HG02970 (cell line): ENCODE results near the gene SPRTN.

Experiments
- ATAC-seq: cut with Tn5 transposase; IDR thresholded peaks from one replicate; pipeline ENCODE4 v1.9.1; 2021; ENCODE audit warnings: mild to moderate bottlenecking, moderate library complexity, moderate number of reproducible peaks; ENCODE audit not compliant: unreplicated experiment, low FRiP score

SPRTN gene

DNA sequence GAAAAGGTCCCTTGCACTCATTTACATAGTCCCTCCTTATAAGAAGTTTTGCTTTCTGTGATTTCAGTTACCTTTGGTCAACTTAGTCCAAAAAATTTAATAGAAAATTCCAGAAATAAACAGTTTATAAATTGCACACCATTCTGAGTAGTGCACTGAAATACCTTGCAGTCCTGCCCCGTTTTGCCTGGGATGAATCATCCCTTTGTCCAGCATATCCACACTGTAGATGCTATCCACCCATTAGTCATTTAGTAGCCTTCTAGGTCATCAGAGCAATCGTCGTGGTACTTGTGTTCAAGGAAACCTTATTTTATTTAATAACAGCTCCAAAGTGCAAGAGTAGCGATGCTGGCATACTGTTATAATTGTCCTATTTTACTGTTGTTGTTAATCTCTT, 38.0 kb downstream of the SPRTN start:
- no peak for ATAC-seq

DNA sequence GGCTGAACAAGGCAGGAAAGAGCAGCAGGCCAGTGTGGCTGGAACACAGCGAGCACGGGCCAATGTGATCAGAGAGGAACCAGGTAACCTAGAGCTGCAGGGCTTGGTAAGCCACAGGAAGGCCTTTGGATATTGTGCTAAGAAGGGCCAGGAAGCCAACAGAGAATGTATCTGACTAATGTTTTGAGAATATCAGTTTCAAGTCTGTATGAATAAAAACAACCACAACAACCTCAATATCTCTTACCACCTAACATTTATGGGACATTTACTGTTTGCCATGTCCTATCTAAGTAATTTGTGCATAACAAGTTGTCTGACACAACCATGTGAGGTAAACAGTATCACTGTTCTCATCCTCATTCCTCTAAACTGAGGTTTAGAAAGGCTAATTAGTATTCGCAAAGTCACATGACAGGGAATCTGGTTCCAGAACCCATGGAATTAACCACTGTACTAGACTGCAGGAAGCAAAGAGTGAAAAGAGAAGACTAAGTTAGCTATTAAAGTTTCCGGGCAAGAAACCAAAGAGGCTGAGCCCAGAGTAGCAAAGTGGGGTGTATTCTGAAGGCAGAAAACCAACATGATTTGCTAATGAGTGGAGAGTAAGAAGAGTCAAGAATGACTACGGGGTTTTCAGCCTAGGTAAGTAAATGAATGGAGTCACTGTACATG, 38.9 kb downstream of the SPRTN start:
- ATAC-seq: no peak

DNA sequence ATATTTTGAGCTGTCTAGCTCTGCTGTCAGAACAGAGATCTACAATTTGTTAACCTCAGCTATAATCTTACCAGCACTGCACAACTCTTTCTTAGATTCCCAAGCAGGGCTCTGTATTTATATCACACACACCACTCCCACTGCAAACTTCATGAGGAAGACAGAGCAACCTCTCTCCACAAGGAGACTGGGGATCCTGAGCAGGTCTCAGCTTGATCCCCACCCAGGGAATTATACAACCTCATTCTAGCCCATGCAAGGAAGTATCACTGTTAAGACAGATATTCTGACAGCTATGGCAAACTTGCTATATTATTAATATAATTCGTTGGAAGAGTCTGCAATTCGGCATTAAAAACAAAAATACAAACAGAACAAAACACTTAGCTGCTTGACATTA, 43.6 kb downstream of the SPRTN start:
- ATAC-seq: no peak

DNA sequence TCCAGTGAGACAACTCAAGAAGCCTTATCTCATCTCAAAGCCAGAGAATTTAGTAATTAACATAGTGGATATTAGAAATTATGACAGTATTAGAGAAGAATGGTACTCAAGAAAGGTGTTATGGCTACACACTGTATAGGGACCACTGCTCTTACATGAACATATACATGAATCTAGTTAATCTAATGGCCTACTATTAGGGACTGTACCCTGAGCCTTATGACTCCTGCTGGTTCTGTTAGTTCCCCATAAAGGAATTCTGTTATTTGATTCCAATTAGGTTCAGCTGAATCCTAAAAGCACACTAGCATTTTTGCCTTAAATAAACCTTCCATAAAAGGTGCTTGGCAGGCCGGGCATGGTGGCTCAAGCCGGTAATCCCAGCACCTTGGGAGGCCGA, 44.3 kb downstream of the SPRTN start:
- no peak for ATAC-seq

DNA sequence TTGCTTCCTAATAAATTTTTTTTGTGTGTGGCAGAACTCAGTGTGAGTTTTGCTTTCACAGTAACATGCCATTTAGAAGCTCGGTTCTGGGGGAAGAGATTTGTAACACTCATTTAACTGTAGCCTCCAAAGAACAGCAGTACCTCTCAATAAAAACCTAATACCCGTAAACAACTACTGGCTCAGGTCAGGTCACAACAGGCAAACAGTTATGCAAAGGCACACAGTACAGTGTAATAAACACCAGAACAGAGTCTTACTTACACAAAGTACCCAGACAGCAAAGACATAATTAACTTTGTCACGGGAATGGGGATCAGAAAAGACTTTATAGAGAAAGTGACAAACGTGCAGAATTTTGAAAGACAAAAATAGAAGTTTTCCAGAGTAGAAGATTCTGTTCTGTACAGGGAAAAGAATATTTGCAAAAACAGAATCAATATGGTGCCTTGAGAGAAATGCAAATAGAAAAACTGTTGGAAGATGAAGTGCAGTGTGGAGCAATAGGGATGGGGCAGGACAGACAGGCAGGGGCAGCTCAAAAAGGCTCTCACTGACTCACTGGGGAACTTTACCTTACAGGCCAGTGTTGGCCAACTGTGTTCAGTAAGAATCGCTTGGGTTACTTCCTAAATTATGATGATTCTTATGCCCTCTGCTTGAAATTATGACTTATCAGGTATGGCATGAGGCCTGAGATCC, 45.2 kb downstream of the SPRTN start:
- no peak for ATAC-seq

DNA sequence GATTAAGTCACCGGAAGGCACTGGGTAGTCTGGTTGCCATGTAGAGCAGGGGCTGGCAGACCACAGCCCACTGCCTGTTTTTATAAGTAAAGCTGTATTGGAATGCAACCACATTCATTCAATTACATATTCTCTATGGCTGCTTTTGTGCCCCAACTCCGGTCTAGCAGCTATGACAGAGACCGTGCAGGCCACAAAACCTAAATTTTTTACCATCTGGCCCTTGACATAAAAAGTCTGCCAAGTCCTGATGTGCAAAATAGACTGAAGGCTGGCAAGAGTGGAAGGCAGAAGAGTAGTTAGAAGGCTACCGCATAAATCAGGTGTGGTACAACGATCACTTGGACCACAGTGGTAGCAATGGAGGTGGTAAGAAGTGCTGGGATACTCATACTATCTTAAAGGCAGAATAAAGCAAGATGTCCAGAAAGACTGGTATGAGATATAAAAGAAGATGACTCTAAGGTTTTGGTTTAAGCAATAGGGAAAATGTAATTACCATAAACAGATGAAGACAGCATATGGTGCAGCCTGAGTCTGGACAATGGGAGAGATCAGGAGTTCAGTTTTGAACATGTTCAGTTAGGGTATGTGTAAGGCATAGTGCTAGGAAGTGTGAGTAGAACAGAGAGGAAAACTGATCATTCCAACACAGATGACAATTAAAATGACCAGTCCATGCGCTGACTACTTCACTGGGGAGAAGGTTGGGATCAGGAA, 46.8 kb downstream of the SPRTN start:
- no peak for ATAC-seq

DNA sequence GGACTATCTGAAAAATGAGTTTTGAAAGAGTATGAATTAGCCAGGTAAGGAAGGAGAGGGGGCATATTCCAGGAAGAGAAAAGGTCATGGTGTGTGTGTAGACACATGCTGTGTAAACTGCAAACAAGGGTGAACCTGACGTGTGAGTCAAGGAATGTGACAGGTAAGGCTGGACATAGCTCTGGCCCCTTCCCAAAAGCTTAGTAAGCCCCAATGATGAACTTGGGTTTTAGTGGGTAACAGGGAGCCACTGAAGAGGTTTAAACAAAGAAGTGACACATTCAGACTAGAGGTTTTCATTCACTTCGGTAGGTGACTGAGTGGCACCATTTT, 47.3 kb downstream of the SPRTN start:
- no peak for ATAC-seq

DNA sequence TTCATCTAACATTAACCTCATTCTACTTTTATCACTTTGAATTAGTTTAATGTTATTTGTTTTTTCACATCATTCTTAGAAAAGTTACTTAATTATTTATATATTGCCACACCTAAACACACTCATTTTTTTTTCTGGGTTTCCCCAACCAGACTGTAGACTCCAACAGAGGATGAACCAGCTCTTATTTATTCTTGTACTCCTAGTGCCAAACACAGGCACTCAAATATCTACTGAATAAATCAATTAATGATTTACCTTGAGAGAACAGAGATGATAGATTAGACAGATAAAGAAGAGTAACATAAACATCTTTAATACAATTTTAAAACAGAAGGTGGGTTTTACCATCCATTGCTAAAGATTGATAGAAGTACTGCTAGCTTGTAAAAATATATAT, 48.4 kb downstream of the SPRTN start:
- no peak for ATAC-seq

DNA sequence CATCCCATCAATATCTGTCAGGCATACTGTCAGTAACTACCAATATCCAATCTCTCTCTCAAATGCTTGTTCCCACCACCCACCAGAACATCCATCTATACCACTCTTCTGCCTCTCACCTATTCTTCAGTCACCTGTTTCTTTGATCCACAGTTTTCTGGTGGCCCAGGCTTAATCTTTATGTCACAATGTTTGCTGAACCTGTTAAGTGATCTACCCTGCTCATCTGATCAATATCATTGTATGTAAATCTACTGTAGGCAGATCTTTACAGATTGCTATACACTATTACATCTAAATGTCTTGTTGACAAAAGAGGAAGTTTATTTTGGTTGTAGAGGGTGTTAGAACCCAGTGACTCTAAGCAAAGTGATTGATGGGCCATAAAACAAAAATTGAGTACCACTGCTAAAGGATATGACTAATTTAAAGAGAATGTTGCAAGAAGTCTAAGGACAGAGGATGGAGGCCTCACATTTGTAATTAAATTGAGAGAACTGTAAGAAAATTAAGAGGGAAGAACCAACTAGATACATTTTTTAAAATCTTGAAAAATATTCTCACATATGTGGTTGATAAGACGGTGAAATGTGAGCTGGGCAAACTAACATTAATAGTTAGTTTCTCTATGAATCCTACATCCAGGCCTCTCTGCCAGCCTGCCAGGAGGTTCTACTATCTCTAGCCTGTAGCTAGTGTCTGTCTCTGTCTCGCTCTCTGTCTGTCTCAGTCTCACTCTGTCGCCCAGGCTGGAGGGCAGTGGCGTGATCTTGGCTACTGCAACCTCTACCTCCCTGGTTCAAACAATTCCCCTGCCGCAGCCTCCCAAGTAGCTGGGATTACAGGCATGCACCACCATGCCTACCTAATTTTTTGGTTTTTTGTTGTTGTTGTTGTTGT, 49.9 kb downstream of the SPRTN start:
- ATAC-seq: no peak

DNA sequence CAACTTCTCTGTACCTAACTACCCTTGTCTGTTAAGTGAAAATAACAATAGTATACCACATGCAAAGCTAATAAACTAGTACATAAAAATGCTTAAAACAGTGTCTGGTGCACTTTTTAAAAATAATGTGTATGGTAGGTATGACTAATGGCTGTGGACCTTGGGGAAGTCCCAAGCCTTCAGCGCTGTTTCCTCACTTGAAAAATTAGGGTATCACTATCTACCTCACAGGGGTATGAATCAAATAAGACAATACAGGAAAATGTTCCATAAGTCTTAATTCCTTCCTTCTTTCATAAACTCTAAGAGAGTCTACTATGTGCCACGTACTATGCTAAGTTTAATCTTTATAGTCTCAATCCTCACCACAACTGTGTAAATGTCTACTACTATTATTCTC, 52.0 kb downstream of the SPRTN start:
- ATAC-seq: no peak

DNA sequence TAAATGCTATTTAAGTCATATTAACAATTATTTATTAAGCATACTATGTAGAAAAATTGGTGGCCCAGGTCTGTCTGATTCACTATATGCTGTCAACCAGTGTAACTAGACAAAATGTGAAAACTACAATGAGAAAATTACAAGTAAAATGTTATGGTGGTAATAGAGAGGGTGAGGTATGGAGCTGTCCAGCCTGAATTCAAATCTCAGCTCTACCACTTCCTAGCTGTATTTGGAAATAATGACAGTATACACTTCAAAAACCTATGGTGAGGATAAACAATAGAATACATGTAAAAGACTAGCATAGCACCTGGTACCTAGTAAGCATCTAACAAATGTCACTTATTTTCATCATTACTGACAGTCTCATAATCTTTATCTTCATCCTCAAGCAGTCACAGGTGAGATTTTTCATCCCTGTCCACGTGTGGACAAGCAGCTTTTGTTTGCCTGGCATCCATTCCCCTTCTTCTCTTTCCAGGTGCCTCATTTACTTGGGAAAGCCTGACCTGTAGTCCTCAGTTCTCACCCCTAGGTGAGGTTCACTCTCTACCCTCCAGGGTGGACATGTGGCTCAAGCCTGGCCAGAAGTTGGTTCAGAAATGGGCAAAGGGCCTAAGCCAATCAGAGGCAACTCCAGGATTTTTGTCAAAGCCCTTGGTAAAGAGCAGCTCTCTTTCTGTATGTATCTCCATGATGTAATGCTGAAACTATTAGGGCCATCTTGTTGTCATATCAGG, 54.5 kb downstream of the SPRTN start:
- no peak for ATAC-seq

DNA sequence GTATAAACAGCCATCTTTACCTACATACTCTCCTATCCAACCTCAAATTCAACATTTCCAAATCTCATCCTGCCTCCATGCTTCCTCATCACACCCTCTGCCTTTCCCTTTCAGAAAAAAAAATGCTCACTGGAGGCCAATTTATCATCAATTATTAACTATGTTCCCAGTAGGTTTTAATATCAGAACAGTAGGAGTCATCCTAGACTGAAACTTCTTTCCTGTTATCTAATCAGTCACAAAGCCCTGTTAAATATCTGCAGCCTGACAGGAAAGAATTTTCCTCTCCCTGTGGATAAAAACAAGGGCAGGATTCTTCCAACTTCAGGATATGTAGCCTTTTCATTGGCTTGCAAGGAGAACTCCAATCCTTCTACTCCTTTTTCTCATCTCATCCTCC, 55.6 kb downstream of the SPRTN start:
- no peak for ATAC-seq

DNA sequence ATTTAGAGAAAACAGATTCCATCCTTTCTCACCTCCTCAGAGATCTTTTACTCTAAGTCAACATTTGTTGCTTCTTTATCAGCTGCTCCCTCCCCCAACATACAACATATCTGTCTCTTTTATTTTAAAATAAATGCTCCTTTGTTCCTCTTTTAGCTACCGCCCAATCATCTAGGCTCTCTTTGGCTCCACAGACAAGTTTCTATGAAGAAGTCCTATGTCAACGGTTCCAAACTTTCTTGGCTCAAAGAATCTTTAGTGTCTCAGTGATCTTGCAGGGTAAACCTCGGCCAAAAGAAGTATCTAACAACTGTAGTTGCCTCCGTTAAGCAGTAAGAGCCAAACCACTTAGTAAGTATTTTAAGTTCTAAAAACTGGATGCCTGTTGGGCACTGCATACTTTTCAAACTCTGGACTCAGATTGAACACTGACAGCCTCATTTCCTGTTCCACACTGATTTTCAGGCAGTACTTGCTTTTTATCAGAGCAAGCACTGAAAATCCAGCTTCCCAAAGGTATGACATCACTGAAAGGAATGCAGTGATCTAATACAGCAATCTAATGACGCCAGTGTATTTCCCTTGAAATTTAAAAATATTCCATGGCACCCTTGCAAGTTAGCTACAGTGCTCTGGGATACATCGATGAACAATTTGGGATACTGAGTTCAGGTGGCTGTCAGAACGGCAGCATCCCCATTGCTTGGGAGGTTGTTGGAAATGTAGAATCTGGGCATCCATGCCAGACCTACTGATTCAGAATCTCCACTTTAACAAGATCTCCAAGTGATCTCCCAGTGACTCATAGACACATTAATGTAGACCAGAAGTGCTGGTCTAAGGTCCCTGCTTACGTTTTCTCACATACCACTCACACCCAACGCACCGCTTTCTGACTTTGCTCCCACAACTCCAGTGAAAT, 57.2 kb downstream of the SPRTN start:
- no peak for ATAC-seq

DNA sequence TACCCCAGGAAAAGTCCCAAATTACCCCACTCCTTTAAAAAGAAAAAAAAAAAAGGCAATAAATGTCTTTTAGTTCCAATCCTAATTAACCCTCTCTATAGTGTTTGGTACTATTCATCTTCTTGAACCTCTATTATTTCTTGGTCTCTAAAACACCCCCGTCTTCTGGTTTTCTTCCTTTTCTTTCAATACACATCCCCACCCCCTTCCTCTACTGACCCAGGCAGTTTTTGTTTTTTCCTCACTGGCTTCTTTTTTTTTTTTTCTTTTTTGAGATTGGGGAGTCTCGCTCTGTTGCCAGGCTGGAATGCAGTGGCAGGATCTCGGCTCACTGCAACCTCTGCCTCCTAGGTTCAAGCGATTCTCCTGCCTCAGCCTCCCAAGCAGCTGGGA, 57.9 kb downstream of the SPRTN start:
- ATAC-seq: no peak

DNA sequence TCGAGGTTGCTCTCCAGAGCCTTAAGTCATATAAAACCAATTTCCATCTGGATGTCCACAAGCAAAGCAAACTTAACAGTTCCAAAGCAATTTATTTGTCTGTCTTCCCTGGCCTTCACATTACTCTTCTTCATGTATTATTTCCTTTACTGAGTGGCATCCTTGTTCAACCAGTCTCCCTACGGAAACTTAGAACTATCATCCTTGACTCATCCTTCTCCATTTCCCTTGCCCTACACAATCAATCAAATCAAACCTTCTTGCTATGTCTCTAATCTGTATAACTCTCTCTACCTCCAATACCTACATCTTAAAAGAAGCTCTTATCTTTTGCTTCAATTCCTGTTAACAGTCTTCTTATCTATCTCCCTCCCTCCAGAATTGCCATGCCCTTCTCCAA, 58.5 kb downstream of the SPRTN start:
- no peak for ATAC-seq

DNA sequence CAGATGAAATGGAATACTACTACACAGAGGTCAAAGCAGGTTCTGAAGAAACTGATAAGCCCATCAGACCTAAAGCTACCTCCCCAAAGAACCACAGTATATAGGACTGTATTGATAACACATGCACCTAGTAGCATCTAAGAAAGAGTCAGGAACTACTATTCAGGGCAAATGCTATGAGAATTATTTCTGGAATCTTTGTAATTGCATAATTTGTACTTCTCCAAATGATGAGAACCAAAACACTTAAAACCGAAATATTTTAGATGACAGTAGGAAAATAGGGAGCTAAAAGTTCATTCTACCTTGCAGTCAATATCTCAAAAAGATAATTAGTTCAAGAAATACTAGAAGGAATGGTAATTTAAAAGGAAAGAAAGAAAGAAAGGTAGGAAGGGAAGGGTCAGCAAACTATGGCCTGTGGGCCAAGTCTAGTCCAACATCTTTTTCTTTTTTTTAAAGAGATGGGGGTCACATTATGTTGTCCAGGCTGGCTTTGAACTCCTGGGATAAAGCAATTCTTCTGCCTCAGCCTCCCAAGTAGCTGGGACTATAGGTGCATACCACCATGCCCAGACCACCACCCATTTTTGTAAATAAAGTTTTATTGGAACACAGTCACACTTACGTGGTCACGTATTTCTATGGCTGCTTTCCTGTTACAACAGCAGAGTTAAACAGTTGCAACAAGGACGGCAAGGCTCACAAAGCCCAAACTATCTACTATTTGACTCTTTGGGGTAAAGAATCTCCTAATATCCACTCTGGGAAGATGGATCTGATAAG, 60.0 kb downstream of the SPRTN start:
- no peak for ATAC-seq

DNA sequence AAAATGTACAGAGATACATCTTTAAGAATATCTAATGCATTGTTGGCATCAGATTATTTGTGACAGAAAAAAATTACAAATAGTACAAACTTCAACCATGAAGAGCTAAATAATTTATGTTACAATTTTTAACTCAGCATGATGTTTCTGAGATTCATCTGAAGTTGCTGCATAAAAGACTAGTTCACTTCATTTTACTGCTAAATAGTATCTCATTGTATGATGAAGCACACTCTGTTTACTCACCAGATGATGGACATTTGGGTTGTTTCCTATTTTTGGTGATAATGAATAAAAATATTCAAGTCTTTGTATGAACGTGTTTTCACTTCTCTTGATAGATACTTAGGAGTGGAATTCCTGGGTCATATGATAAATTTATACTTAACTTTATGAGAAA, 63.4 kb downstream of the SPRTN start:
- no peak for ATAC-seq

DNA sequence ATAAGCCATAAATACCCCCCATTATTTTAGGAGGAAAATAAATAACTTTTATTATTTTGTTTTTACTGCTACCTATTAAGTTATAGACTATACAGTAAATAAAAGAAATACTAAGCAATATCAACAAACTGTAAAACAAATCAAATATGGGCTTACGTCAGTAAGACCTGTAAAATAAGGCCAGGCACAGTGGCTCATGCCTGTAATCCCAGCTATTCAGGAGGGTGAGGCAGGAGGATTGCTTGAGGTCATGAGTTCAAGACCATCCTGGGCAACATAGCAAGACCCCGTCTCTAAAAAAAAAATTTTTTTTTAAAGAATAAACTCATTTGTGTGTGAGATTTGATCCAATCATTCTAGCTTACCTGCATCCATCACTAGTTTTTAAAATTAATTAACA, 66.2 kb downstream of the SPRTN start:
- ATAC-seq: no peak
